NCI-H2107 treated with DMSO at 0.1 percent for 48 hours (cell line): ENCODE results near the gene REXO5.
"Not testable (repeated sequence)": the region's sequence is repeated elsewhere in the genome, so short reads cannot be mapped to it uniquely, and the experiment has no call there.

Experiments
- DNase-seq: peaks from one replicate; lab custom pipeline; 2025; ENCODE audit not compliant: unreplicated experiment; lab: John Stamatoyannopoulos, UW

The REXO5 gene

DNA sequence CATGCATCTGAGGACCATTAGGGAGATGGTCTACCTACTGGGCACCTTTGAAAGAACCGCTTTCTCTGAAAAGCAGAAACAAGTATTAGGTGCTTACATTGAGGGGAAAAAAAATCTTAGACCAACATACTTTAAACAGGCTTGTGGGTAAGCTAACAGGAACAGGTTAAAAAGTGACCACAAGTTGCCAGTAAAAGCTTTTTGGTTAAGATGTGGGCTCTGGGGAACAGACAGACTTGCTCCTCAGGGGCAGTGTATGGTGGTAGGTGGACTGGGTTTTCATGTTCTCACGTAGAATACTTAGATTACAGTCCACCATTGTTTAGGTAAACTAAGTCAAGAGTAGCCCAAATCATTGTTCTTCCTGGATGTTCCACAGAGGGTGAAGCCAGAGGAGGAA is 41.2 kb downstream of the REXO5 start:
- no peak for DNase-seq

DNA sequence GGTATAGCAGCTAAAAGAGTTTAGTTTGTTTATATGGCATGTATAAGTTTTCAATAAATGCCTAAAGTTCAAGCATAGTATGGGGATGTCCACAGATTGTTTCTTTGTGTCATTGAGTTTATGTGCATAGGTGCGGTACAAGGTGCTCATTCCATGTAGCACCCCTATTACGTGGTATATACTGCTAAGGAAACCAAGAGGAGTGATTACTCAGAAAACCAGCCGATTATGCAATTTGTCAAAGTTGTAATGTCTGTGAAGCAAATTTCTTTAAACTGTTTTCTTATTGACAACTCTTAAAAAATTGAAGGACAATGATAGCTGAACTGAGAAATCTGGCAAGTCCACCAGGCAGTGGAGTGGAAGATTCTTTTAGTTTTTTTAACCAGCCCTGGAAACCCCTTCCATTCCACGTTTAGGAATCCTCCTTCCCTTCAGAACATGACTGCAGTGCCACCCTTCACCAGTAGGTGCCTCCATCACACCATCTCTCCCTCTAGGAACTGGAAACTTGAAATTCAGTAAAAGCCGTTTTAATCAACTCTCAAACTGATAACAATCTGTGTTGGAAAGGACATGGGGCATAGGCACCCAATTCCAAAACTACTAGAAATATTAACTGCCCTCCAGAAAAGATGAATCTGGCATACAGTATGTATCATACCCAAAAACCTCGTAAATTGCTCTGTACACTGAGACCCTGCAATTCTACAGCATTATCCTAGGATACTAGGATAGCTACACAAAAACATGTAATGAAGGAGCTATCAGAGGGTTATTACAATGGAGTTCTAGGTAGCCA is 43.5 kb downstream of the REXO5 start:
- DNase-seq = peak; percentile 33

DNA sequence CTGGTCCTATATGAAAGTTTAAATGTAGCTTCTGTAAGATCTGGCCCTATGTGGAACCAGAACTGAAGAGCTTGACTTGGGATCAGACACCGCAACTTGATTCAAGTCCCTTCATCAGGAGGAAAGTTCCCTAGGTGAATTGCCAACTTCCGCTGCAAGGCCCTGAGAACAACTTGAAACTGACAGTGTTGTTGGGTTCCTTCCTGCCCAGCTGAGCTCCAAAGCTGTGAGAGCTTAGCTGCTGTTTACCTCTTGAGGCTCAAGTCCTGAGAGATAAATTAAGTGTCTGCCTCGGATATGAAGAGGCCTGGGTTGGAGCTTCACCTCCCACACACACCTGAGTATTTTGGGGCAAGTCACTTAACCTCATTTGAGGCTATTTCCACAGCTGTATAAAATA is 44.7 kb downstream of the REXO5 start:
- no peak for DNase-seq

DNA sequence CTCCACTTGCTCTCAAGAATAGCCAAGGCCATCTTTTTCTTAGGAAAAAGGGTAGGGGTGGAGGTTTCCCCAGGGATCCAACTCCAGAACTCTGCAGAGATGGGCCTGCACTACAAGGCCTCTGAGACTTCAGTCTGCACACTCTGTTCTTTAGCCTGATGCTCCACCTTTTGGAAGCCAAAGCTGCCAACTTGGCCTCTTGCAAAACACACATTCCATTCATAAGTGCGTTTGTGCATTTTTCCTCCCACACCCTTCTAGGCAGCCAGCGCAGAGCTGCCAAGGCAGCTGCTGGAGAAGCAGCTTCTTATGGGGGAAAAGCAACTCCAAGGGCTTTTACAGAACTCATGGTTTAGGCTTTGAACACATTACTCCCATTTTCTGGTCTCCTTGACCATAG is 45.3 kb downstream of the REXO5 start:
- no peak for DNase-seq

DNA sequence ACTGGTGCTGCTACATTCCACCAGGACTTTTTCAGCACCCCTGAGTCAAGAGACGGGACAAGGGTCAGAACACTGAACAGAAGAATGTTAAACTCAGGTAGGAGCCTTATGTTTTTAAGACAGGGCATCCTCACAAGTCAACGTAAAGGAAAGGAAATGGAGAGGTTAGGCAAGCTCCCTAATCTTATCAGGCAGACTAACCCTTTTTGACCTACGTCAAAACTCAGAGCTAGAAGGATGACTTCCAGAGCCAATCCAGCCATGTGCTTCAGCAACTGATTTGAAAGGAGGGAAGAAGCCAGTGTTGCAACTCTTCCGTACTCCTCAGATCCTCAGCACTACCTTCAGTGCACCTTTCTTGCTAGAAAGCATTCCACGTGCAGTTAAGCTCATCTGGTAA is 46.8 kb downstream of the REXO5 start:
- DNase-seq = no peak

DNA sequence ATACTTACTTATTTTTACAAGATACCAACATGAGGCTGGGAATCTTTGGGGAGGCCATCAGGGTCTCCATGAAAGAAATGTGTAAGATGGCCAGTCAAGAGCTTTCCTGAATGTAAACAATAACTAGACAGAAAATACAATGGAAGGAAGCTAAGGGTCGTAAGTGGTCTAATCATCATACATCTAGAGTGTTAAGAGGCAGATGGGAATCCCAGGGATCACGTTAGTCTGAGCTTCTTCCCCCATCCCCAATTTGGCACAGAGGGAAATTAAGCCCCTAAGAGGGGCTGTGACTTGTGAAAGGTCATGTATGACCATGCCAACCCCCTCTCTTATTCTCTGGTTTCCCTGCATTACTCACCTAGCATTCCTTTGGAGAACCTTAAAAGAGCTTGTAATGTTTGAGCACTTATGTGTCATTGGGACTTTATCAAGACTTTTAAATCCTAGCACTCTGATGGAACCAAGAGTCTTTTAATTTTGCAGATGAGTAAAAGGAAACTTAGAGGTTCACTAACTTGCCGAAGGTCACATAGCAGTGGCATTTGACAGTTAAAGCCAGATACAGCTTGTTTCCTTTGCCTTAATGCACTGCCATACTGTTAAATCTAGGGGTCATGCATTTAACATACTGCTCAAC is 47.8 kb downstream of the REXO5 start:
- DNase-seq = no peak

DNA sequence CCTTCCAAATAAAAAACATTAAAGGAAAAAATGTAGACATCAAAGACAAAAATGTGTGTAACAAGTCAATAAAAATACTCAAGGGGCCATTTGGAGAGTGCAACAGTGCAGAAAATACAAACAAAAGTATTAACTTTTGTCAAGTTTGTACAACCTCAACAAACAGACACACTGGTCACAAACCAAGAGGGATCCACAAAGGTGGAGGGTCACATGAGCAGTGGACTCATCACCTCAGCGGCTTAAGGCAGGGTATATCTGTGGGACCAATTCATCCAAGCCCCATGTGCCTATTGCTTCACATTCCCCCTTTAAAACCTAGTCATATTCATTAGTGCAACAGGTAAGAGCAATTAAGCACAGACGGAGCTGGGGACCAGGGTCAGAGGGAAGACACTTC is 48.6 kb downstream of the REXO5 start:
- no peak for DNase-seq

DNA sequence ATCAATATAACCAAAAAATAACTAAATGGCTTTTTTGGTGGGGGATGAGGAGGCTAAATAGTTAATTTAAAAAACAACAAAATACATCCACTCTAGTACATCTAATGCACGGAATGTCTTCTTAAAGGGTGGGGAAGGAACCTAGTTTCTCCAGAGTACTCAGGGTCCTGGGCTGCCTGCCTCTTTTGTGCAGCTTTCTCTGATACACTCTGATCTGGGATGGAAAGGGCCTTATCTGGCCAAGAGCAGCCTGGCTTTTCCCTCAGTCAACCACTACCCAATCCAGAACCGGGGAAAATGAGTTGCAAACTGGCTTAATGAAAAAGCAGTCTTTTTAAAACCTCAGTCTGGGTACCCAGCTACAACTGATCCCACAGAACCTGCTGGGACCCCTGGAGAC is 51.0 kb downstream of the REXO5 start:
- DNase-seq = no peak

DNA sequence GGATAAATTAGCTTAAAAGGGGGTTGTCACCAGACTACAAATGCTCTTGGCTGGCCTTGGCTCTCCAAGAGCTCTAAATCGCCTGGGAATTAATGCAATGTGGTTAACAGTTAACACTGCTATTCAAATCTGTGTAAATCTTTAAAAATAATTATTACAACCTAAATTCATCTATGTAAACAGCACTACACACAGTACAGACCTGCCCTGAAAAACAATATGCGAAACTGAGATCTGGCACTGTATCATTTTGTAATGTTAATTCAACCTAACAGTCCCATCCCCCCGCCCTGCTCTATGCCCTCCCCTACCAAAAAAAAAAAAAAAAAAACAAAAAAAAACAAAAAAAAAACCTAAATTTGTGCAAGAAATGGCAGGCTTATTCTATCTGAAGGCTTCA is 52.9 kb downstream of the REXO5 start:
- no peak for DNase-seq

DNA sequence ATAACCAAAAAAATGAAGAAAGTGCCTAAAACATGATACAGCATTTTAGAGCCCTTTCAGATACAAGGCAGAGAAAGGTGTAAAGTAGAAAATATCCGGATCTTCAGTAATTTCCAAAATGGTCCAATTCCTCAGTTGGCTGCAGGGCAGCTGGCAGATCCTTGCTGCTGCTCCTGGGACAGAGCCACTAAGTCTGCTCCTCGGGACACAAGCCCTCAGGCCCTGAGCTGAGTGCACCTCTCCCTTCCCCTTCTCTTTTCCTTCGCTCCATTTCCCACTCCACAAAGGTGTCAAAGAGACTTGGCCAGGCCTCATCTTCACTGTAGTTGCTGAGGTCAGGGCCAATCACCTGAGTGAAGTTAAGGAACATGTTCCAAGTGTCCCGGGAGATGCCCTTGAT is 53.4 kb downstream of the REXO5 start:
- no peak for DNase-seq

DNA sequence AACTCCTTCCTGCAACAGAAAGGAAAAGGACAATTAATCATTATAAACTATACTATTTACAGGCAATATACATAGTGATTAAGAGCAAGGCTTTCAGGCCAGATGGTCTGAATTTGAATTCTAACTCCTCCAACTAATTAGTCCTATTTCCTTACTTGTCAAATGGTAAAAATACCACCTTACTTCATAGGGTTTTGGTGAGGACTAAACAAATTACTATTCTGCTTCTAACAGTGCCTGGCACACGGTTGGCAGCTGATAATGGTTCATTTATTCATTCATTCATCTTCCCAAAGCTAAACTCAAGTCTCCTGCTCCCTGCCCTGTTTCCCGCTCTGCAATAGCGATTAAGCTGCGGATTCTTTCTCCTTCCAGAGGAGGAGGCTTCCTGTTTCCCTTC is 54.0 kb downstream of the REXO5 start:
- no peak for DNase-seq

DNA sequence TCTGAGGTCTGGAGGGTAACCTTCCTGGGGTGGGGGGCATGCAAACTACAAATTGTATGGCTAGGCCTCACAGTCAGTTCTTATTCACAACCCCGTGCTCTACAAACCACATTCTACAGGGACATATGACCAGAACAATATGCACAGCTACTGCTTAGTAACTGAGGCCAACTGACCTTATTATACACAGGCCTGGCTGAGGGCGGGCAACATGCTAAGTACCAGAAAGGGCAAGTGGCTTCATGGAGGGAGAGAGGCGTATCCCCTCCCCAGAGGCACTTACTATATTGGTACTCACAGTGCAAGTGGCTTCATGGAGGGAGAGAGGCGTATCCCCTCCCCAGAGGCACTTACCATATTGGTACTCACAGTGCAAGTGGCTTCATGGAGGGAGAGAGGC is 54.7 kb downstream of the REXO5 start:
- DNase-seq = not testable (repeated sequence)

DNA sequence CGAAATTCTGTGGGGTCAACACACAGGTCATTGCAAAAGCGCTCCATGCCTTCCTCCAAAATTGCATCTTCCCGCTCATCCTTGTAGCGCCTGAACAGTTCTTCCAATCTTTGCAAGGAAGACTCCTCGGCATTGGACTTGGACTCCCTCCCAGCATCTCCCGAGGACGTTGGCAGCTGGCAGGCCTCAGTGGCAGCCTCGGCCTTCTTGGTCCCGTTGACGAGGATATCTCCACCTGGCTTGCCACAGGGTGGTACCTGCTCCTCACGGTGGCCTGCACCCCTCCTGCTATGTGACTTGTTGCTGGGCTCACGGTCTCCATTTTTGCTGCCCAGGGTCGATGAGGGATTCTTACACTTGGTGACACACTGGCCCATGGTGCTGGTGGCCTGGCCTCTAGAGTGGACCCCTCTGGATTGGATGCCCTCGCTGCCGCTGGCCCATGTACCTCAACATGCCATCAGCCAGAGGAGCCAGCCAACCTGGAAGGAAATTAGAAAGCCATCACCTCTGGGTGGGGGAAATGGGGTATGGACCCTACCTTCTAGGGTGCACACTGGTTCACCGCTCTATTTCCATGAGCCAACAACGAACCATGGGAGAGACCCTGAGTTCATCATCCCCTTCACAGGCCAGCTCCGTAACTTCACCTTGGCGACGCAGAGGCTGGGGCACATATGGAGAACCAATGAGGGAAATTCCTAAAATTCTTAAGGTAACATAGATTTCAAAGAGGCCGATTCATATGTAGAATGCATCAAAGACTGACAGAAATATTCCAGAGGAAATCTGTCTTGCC is 56.0 kb downstream of the REXO5 start:
- no peak for DNase-seq

DNA sequence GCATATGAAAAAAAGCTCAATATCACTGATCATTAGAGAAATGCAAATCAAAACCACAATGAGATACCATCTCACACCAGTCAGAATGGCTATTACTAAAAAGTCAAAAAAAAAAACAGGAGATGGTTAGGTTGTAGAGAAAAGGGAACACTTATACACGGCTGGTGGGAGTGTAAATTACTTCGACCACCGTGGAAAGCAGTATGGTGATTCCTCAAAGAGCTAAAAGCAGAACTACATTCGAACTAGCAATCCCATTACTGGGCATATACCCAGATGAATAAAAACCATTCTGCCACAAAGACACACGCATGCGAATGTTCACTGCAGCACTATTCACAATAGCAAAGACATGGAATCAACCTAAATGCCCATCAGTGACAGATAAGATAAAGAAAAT is 58.0 kb downstream of the REXO5 start:
- not testable (repeated sequence) for DNase-seq

DNA sequence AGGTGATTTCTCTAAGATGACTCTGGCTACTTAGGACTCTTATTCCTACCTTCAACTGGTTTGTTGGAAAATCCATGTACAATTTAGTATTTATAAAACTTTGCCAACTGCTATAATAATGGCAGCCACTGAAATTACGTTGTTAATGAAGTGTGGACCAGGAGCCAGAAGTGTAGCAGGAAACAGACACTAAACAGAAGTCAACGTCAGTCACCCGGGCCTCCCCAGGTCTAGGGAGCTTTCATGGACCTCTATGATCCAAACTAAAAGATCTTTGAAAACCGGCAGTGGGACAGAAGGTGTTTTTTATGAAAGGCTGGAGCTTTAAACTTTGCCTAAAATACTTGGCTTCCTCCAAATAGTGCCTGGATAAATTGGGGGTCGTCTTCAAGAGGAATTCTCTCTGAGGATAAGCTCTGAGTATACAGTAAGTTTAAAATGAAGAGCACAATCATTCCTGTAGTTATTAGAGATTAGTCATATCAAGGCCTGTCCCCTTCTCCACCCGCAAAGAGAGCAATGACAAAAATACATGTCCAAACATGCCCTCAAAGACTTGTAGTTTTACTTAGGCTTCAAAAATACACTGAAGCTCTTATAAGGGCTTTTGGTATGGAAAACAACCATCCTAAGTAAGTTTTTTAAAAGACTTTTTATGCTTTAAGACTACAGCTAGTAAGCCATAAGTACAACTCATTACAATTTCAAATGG is 59.2 kb downstream of the REXO5 start:
- DNase-seq = no peak

DNA sequence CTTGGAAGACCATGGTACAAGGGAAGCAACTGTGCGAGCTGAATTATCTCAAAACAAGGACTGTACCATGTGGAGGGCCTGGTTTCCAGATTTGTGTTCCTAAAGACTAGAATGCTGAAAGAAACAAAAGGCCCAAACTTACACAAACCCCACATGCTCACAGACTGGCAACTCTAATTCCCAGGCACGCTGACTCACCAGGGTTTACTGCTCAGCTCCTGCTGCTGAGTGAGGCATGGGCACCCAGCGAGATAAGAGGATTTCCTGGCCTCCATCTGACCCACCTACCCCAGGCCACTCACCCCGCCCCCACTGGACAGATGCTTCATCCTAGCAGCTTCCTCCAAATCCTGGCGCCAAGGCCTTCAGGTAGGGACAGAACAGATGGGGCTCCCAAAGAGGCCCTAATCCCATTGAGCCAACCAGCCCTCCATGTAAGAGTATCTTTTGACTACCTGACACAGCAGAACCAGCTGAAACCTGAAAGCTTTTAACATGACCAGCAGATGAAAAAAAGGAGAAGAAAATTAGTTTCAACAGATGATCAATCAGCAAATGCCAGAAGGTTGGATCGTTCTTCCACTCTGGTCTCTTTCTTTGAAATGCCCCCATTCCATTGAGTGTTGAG is 59.9 kb downstream of the REXO5 start:
- no peak for DNase-seq

DNA sequence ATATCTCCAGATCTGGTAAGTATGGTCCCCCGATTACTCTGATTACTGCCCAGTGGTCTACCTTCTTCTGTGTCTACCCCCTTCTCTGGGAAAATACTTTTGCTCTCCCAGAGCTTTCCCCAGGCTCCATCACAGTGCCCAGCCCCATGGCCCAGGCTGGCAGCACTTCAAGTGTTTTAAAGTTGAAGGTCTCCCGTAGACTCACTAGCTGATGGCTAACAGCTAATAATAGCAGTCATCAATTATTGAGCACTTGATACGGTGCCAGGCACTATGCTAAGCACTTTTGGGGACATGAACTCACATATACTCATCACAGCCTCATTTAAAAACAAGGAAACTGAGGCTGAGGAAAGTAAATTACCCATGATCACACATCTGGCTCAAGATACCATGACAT is 60.5 kb downstream of the REXO5 start:
- DNase-seq = no peak

DNA sequence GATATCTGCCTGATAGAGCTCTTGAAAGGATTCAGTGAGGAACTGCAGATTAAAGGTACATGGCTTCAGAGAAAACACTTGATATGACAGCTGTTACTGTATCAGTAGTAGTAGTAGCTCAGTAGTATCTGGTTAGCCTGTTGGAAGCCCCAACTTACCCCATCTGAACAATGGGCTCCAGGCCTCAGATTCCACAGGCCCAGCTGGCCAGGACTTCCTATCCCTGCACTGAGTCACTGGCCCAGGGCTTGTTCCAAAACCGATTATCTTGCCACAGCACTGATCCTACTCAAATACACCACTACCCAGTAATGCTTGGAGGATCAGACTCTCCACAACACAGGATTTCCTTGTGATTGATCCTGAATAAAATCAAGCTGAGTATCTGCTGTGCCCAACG is 61.3 kb downstream of the REXO5 start:
- no peak for DNase-seq

DNA sequence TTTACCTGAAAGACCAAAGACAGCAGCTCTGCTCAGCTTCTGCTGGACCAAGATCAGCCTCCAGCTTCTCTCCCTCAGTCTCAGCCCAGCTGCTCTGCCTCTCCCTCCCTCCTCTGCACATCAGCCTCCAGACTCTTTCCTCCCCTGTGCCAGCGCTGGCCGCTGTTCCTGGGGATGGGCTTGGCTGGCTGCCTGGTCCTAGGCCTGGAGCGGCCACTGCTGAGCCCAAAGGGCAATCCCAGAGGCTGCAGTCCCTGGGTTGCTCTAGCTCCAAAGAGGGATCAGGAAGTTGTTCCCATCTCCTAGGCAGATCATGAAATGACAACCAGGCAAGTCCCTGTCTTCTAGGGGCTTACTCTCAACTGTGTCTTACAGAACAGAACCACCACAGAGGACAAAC is 62.6 kb downstream of the REXO5 start:
- DNase-seq = no peak

DNA sequence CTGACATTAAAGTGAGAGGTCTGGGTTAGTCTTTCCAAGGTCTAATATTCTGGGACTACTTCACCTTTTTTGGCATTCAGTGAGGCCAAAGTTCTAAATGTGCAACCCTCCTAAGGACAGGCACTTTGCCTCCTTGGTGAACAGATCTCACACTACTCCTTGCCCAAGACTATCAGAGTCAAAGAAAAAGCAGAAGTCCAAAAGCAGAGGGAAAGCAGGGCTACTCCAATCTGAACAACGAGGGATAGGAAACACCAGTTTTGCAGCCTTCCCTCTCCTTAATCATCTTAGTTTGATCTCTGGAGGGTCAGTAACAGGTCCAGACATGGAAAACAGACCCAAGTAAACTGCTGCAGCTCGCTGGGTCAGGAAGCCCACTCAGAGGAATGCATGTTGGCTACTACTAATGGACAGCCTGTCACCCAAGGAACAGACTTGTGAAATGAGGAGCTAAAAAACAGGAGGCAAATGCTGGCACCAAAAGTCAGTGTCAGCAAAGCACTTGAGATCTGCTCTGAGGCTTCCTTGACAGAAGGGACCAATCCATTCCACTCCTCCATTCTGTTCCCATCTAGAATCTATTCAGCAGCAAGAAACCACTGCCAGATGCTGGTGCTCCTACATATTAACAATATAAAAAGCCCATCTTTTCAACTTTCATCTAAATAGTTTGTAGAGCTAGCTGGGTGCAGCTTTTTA is 63.9 kb downstream of the REXO5 start:
- DNase-seq = no peak
